NCI-H446 (cell line): ENCODE measurements around the gene KLK1.
"Not testable (repeated sequence)": the region's sequence is repeated elsewhere in the genome, so short reads cannot be mapped to it uniquely, and the experiment has no call there.

Experiments used
- DNase-seq, 2 experiments: peaks; one replicate each; lab custom pipeline; 2025; lab: John Stamatoyannopoulos, UW

KLK1 gene

GRCh38 chr19:50792272-50793250 is 31.0 kb downstream of the KLK1 start:
- peak in 1 of 2 experiments; percentile 37 for DNase-seq

DNA sequence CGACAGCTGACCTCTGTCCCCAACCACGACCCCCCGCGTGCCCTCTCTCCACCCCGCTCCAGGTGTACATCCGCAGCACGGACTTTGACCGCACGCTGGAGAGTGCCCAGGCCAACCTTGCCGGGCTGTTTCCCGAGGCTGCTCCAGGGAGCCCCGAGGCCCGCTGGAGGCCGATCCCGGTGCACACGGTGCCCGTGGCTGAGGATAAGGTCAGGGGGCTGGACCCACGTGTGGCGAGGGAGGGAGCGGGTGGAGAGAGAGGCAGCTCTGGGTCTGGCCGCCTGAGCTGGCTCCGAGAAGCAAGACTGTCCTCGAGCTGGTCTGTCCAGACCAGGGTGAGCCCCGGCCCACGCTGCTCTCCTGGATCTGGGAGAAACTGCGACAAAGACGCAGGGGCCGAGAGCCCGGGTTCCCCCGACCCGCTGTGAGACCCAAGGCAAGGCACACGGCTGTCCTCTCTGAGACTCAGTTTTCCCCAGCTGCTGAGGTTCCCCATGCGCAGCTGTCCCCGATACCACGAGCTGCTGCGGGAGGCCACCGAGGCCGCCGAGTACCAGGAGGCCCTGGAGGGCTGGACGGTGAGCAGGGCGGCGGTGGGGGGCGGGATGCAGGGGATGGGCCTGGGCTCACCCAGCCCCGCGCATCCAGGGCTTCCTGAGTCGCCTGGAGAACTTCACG is 31.9 kb downstream of the KLK1 start:
- peak in 1 of 2 experiments; percentile 40 for DNase-seq

DNA sequence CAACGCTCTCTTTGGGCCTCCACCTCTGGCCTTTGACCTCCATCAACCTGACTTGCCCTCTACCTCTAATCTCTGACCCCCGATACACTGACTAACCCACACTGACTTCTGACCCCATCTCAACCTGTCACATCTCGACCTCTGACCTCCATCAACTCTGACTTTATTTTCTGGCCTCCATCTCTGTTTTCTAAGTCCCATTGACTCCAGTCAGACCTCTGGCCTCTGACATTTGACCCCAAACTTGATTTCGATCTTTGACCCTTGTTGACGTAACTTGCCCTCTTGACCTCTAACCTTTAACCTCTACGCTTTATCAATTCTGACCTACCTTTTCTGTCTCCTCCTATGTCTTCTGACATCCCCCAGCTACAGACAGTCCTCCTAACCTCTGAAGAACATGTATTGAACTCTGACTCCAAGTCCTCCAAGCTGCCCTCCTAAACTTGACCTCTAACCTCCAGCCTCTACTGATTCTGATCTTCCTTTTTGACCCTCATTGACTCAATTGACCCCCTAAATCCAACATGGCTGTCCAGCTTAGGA is 32.6 kb downstream of the KLK1 start:
- DNase-seq, result no peak

DNA sequence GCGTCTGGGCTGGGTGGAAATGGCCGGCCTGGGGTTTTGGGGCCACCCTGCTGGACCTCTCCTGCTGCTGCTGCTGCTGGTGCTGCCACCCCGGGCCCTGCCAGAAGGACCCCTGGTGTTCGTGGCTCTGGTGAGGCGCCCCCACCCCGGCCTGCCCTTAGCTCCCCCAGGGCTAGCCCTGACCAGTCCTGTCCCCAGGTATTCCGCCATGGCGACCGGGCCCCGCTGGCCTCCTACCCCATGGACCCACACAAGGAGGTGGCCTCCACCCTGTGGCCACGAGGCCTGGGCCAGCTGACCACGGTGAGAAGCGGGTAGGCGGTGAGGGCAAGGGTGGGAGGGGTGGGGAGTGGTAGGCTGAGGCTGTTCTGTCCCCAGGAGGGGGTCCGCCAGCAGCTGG is 33.2 kb downstream of the KLK1 start, which contains the start of gene ACP4:
ACP4 (plus strand) TSS at position 20 of the 400 bp plus-strand sequence; CDS start at position 20, 0 bp downstream.
- no peak for DNase-seq

- DNase-seq, result no peak
Observed at GRCh38 chr19:50785329-50785728, 38.3 kb downstream of the KLK1 start.

DNA sequence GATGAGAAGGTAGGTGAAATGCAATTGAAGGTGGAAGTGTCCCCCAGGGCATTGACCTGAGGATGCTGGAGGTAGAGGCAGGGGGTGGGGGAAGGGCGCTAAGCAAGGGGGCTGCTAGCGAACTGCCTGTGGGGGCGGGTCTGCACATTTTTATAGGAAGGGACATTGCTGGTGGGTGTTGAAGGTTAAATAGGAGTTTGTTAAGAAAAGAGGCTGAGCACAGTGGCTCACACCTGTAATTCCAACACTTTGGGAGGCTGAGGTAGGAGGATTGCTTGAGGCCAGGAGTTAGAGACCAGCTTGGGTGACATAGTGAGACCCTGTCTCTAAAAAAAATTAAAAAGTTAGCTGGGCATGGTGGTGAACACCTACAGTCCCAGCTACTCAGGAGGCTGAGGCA is 38.9 kb downstream of the KLK1 start:
- DNase-seq, result no peak

DNA sequence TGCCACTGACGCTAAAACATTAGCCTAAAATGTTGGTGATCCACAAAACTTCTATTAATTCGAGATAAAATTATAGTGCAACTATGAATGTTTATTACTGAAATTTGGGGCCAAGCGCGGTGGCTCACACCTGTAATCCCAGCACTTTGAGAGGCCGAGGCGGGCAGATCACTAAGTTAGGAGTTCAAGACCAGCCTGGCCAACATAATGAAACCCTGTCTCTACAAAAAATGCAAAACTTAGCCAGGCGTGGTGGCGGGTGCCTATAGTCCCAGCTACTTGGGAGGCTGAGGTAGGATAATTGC is 39.8 kb downstream of the KLK1 start:
- not testable (repeated sequence) for DNase-seq

GRCh38 chr19:50780753-50781435 is 42.7 kb downstream of the KLK1 start:
- DNase-seq, result no peak

DNA sequence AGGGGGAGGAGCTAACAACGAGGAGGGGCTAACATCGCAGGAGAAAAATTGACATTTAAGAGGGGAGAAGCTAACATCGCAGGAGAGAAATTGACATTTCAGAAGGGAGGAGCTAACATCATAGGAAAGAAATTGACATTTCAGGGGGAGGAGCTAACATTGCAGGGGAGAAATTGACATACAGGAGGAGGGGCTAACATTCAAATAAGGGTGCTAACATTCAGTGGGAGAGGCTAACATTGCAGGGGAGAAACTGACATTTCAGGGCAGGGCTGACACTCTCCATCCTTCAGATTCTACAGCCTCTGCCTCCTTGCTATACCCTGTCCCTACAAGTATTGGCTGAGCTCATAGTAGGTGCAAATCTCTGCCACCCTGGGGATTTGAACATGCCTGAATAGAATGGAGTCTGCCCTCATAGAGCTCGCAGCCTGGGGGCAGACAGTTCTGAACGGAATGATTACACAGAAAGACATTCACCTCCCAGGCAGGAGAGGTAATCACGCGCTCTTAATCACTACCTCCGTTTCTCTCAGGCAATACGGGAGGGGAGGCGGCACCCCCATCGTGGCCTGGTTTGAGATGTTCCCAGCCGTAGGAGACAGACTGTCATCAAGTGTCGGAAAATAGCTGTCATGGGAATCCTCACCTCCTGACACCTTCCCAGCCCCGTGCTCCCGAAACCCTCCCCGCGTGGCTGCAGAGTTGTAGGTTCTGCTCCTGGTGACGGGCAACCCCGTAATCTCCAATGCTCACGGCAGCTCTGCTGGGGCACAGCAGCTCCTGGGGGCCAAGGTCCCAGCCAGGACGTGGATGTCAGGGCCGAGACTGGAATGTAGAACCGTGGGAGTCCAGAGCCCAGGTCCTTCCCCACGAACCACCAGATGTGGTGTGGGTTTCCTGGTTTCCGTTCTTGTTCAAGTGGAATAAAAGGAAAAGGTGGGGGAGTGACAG is 43.8 kb downstream of the KLK1 start:
- DNase-seq, result no peak

DNA sequence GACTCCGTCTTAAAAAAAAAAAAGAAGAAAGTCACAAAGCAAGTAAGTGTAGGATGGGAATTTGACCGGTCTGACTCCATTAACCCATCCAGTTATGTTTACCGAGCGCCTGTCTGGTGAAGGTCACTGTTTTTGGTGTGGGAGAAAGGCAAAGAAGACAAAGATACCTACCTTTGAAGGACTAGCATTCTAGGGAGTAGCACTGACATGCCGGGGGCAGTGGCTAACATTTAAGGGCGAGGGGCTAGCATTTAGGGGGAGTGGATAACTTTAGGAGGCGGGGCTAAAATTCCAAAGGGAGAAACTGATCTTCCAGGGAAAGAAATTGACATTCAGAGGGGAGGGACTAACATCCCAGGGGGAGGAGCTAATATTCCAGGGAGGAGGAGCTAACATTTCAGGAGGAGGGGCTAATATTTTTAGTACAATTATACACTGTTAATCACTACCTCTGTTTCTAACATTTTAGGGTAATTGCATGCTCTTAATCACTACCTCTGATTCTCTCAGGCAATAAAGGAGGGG is 44.6 kb downstream of the KLK1 start:
- DNase-seq, result no peak

DNA sequence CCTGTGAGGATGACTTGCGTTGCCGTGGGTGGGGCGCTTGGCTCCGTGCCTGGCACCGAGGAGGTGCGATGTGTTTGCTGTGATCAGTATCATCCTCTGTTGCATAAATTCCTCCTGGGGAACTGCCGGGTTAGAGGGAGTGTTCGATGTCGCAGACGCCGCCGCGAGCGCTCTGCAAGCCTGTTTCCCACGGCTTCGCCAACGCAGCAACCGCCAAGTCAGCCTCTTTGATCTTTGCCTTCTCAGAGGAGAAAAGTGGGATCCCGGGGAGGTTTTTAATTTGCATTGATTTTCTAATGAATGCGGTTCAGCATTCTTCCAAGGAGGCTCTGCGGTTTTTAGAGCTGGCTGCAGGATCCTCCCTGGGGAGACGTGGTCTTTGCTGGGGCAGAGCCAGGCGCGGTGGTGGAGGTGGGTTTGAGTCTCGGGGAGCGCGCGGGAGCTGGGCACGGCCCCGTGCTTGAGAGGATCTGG is 45.7 kb downstream of the KLK1 start:
- no peak for DNase-seq

- DNase-seq, result no peak
Observed at GRCh38 chr19:50777261-50777660, 46.3 kb downstream of the KLK1 start.

DNA sequence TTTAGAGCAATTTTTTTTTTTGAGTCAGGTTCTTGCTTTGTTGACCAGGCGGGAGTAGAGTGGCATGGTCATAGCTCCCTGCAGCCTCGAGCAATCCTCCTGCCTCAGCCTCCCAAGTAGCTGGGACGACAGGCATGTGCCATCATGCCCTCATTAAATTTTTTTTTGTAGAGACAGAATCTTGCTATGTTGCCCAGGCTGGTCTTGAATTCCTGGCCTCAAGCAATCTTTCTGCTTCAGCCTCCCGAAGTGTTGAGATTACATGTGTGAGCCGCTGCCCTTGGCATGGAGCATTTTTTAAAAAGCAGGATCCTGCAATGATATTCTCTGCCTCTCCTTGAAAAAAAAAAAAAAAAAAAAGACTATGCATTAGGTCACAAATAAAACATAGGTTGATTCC is 47.5 kb downstream of the KLK1 start:
- DNase-seq, result no peak

DNA sequence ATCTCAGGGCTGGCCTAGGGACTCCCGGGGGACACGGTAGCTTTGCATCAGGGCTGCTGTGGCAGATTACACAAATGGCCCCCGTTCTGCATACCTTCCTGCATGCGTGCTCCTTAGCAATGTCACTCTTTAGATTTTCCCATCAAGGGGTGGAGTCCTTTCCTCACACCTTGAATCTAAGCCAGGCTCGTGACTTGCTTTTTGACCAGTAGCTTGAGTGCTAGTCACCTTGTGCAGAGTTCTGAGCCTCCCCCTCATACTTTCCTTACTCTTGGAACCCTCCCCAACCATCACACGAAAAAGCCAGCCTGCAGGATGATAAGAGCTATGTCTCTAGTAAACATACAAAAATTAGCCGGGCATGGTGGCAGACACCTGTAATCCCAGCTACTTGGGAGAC is 50.1 kb downstream of the KLK1 start:
- DNase-seq, result not testable (repeated sequence)

GRCh38 chr19:50772912-50773311 is 50.7 kb downstream of the KLK1 start:
- not testable (repeated sequence) for DNase-seq

DNA sequence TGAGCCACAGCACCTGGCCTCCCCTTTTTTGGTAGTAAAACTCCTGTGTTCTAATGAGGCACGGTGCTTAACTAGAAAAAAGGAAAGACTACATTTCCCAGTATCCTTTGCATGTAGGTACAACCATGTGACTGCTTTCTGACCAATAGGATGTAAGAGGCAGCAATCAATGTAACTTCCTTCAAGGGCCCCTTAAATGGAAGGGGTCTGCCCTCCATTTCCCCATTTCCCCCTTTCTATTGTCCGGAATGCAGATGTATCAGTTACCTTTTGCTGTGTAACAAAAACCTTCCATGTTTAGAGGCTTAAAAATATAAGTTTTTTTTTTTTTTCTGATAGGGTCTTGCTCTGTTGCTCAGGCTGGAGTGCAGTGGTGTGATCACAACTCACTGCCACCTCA is 51.1 kb downstream of the KLK1 start:
- peak in 1 of 2 experiments; percentile 26 for DNase-seq

- no peak for DNase-seq
Observed at GRCh38 chr19:50770888-50771287, 52.7 kb downstream of the KLK1 start.

- not testable (repeated sequence) for DNase-seq
Observed at GRCh38 chr19:50770164-50770563, 53.4 kb downstream of the KLK1 start, which contains the start of gene GPR32. Gene GPR32, plus strand, starts transcription at chr19:50770464. Its CDS starts 137 bp downstream, at chr19:50770601.
